ENCODE measurements around the gene RAB18. TPM values are rescaled to one million over a fixed set of nuclear protein-coding genes. Genes with fewer than 3 reads are reported as not detected.

Gene RAB18
- 28.2 and 92.9 TPM in 2 replicates for total RNA-seq (2011; cell fraction: chromatin; rRNA removed; ENCODE audit: low replicate concordance)
- 12.0 and 14.6 TPM in 2 replicates for total RNA-seq (2011; cell fraction: nucleolus; rRNA removed)
- 50.4 and 96.9 TPM in 2 replicates for total RNA-seq (2011; cell fraction: nucleoplasm; rRNA removed)
- total RNA-seq (2014; rRNA removed), result 10.5 and 11.2 TPM in 2 replicates
- 35.9 and 42.1 TPM in 2 replicates for total RNA-seq (2014; rRNA removed; fragmentation: Illumina TruSeq; extraction: Trizol)
- 23.5 and 30.0 TPM in 2 replicates for total RNA-seq (2015; rRNA removed; fragmentation: Illumina TruSeq; extraction: Trizol)
- 32.5 and 37.4 TPM in 2 replicates for total RNA-seq (2021)
- polyA plus RNA-seq (2011; rRNA removed), result 29.5 and 41.0 TPM in 2 replicates
- 4.5 and 9.8 TPM in 2 replicates for polyA plus RNA-seq (2011; cell fraction: cytosol; rRNA removed)
- polyA plus RNA-seq (2011; cell fraction: nucleus; rRNA removed), result 14.9 and 40.7 TPM in 2 replicates
- polyA plus RNA-seq (2012), result 23.9 and 29.4 TPM in 2 replicates
- 19.6 and 21.4 TPM in 2 replicates for polyA plus RNA-seq (2014; fragmentation: Illumina TruSeq; extraction: Trizol)
- polyA plus RNA-seq (2014; fragmentation: Nextera tagmentation; extraction: Ambion mirVana), result 10 to 100 TPM; 38.6 to 46.3 TPM
- 21.8 and 22.7 TPM in 2 replicates for polyA plus RNA-seq (2014; rRNA removed)
- 27.8 and 27.9 TPM in 2 replicates for polyA minus RNA-seq (2011; rRNA and poly(A)+ RNA removed)
- 6.9 and 13.0 TPM in 2 replicates for polyA minus RNA-seq (2011; cell fraction: cytosol; rRNA and poly(A)+ RNA removed)
- polyA minus RNA-seq (2011; cell fraction: nucleus; rRNA and poly(A)+ RNA removed), result 19.4 and 34.5 TPM in 2 replicates
- percentile 89 among the genes with signal in this experiment for Bru-seq, nascent RNA
- percentile 94 among the genes with signal in this experiment for BruChase-seq, experiment 1, labeled RNA remaining after a 2-hour chase
- percentile 95 among the genes with signal in this experiment for BruChase-seq, experiment 2, labeled RNA remaining after a 6-hour chase
- long read RNA-seq, experiment 1, full-length matches to known transcripts, result 94 of 110 reads
- long read RNA-seq, experiment 1, partial matches to known transcripts, result 8 of 110 reads
- long read RNA-seq, experiment 1, other reads (novel, unspliced or antisense), result 8 of 110 reads
- long read RNA-seq, experiment 2, full-length matches to known transcripts, result 9 of 19 reads
- long read RNA-seq, experiment 2, partial matches to known transcripts, result 0 of 19 reads
- long read RNA-seq, experiment 2, other reads (novel, unspliced or antisense), result 10 of 19 reads
- long read RNA-seq, experiment 3, full-length matches to known transcripts, result 36 of 38 reads
- long read RNA-seq, experiment 3, partial matches to known transcripts, result 1 of 38 reads
- long read RNA-seq, experiment 3, other reads (novel, unspliced or antisense), result 1 of 38 reads

DNA sequence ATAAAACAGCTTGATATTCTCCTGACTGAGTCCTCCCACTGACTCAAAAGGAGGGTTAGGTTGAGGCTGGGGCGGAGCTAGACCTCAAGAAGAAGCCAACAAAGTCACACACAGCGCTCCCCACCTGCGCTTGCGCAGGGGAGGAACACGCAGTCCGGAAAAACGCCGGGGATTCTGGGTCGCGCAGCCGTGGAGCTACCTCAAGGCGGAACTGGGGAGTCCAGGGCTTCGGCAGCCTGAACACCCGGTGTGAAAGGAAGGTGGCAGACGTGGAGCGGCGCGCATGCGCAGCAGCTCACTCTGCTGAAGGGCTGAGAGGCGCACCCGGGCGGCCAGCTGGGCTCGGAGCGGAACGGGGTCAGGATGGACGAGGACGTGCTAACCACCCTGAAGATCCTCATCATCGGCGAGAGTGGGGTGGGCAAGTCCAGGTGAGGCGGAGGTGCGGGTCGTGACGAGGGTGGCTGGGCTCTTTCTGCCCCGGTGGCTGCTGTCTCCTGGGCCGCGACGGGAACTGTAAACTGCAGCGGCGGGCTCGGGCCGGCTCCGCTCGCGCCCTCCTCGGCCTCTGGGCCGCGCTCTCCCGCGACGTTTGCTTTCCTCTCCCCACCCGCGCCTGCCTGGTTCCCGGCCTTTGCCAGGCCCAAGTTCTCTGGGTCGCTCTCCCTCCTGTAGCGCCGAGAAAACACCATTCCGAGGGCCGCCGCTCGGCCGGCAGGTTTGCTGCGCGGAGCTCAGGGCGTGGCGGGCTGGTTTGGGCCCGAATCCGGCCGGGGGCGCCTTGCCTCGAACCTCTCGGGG lies at the start of gene RAB18:
RAB18 (plus strand) TSS at position 298 of the 801 bp plus-strand sequence; CDS start at position 364, 66 bp downstream.
- peak; percentile 89 for FAIRE-seq
- intact Hi-C loops (cut with micrococcal nuclease), result loop anchor here (2.0 kb wide), 1 partner anchor 23 kb away; no protein-coding TSS in a partner anchor
- ChIA-PET CTCF (ENCODE audit: low intra/inter-chr PET ratio) (no interaction called here), POLR2A (interaction anchor here (0.5 to 2.8 kb wide), 7 partner anchors 10 to 1237 kb away, joined by 3 to 10 read pairs (median 4); no protein-coding TSS in a partner anchor)
- BruUV-seq (replicated peaks), result TSS peak; percentile 57
- Histone ChIP-seq H3K9me3 (replicated peaks; ENCODE audit: control insufficient read depth, insufficient read depth, low read depth, low read length) (no peaks in the 10 kb centered on the region), H3K27me3 (ENCODE audit: control insufficient read depth in 2 of 2, insufficient read depth in 2 of 2, low read length in 2 of 2) (no peaks in the 10 kb centered on the region), H2AFZ (ENCODE audit: low read depth, low read length) (peak within 1 kb of the TSS; percentile 97), H3K79me2 (ENCODE audit: control insufficient read depth, insufficient read depth, low read length) (peaks cover 52% of the 10 kb centered on the region), H3K4me1 (replicated peaks in 1 of 2; ENCODE audit: control insufficient read depth in 2 of 2, insufficient read depth in 2 of 2, low read length in 2 of 2) (peaks cover 11 to 13% of the 10 kb centered on the region in 2 experiments; a peak in 3 of 5 replicates), H3K4me2 (ENCODE audit: insufficient read depth, low read length) (peak within 1 kb of the TSS; percentile 94), H4K20me1 (replicated peaks; ENCODE audit: control insufficient read depth, insufficient read depth, low read length) (peaks cover 2% of the 10 kb centered on the region; the same call in 1 of the 2 replicates), H3K36me3 (ENCODE audit: control insufficient read depth, insufficient read depth, low read length) (peaks cover 14% of the 10 kb centered on the region), H3K9me1 (ENCODE audit: control insufficient read depth, insufficient read depth, low read length) (no peaks in the 10 kb centered on the region), H3K9ac (ENCODE audit: insufficient read depth in 1 of 2, low read depth in 2 of 2, low read length in 2 of 2) (peak within 1 kb of the TSS; percentile 80 to 98), H3K4me3 (peak within 1 kb of the TSS; percentile 80), H3K27ac (ENCODE audit: extremely low read depth, low read depth, low read length) (peak within 1 kb of the TSS; percentile 83)
- in situ Hi-C loops (cut with MboI), result no loop called here
- peak; percentile 94 to 99 (median 94) for DNase-seq (ENCODE audit: extremely low read depth in 1 of 4, low spot score in 3 of 4)
- ATAC-seq, result peak; percentile 96
- WGBS (ENCODE audit: insufficient coverage, low coverage, missing lambda C conversion rate), result 1% methylated on average over 47 of the region's 71 CpGs
- TF ChIP-seq CAMTA2 (CRISPR knock-in tag; conservative IDR thresholded peaks at IDR 0.05) (no peak), HNRNPUL1 (IDR thresholded peaks at IDR 0.05; ENCODE audit: low read length) (no peak), ZNF121 (CRISPR knock-in tag; conservative IDR thresholded peaks at IDR 0.05) (no peak), STAT5B (CRISPR knock-in tag; IDR thresholded peaks at IDR 0.05) (no peak)
- TF ChIP-seq, protein P1, sequence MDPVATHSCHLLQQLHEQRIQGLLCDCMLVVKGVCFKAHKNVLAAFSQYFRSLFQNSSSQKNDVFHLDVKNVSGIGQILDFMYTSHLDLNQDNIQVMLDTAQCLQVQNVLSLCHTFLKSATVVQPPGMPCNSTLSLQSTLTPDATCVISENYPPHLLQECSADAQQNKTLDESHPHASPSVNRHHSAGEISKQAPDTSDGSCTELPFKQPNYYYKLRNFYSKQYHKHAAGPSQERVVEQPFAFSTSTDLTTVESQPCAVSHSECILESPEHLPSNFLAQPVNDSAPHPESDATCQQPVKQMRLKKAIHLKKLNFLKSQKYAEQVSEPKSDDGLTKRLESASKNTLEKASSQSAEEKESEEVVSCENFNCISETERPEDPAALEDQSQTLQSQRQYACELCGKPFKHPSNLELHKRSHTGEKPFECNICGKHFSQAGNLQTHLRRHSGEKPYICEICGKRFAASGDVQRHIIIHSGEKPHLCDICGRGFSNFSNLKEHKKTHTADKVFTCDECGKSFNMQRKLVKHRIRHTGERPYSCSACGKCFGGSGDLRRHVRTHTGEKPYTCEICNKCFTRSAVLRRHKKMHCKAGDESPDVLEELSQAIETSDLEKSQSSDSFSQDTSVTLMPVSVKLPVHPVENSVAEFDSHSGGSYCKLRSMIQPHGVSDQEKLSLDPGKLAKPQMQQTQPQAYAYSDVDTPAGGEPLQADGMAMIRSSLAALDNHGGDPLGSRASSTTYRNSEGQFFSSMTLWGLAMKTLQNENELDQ (CRISPR knock-in tag; IDR thresholded peaks at IDR 0.05; ENCODE audit: borderline replicate concordance), result no peak
- TF ChIP-seq, protein P2, sequence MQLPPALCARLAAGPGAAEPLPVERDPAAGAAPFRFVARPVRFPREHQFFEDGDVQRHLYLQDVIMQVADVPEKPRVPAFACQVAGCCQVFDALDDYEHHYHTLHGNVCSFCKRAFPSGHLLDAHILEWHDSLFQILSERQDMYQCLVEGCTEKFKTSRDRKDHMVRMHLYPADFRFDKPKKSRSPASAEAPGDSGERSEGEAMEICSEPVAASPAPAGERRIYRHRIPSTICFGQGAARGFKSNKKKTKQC (CRISPR knock-in tag; IDR thresholded peaks at IDR 0.05), result peak; percentile 63; the same call in 1 of the 2 replicates
- TF ChIP-seq, protein P3, sequence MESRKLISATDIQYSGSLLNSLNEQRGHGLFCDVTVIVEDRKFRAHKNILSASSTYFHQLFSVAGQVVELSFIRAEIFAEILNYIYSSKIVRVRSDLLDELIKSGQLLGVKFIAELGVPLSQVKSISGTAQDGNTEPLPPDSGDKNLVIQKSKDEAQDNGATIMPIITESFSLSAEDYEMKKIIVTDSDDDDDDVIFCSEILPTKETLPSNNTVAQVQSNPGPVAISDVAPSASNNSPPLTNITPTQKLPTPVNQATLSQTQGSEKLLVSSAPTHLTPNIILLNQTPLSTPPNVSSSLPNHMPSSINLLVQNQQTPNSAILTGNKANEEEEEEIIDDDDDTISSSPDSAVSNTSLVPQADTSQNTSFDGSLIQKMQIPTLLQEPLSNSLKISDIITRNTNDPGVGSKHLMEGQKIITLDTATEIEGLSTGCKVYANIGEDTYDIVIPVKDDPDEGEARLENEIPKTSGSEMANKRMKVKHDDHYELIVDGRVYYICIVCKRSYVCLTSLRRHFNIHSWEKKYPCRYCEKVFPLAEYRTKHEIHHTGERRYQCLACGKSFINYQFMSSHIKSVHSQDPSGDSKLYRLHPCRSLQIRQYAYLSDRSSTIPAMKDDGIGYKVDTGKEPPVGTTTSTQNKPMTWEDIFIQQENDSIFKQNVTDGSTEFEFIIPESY (CRISPR knock-in tag; IDR thresholded peaks at IDR 0.05), result peak; percentile 9; the same call in 1 of the 2 replicates

Data from K562 (cell line).